CD4-positive, alpha-beta T cell (primary cell): ENCODE results near the gene CLIC5. TPM values are rescaled to one million over a fixed set of nuclear protein-coding genes. Genes with fewer than 3 reads are reported as not detected.
A peak's percentile ranks its signal among the peaks of the same experiment; 100 is the strongest.

ENCODE experiments used
- ATAC-seq: fragments of 200-7000 bp; cut with Tn5 transposase; one replicate; pipeline ENCODE4 v1.10.0; 2022; ENCODE audit warnings: mild to moderate bottlenecking; ENCODE audit not compliant: poor library complexity
- CTCF ChIA-PET: fragments of 350-600 bp; sonication (Branson Sonifier 250); formaldehyde crosslinking; loops from one replicate; lab custom pipeline; 2021; ENCODE audit warnings: antibody characterized with exemption, inconsistent platforms; lab: Charles Lee
- POLR2A ChIA-PET: fragments of 350-600 bp; sonication (Branson Sonifier 250); formaldehyde crosslinking; loops from one replicate; lab custom pipeline; 2021; ENCODE audit warnings: antibody characterized with exemption, inconsistent platforms; lab: Charles Lee
- DNase-seq, 14 experiments: peaks; one replicate each; pipeline ENCODE4 v3.0.0-alpha.2; 2013 to 2020; ENCODE audit warnings: mixed read lengths in 2 of 14
- H3K27ac ChIP-seq, 2 donors: one replicate each; pipeline versions ENCODE4 v1.5.1 to v1.7.0; 2013; ENCODE audit warnings: low read length in 2 of 2, low read depth in 1 of 2, mild to moderate bottlenecking in 1 of 2
- H3K27me3 ChIP-seq, 2 experiments: 1 replicate in 1 of 2; 2 replicates in 1 of 2; pipeline versions ENCODE4 v1.6.1 to v1.7.0; 2013; ENCODE audit warnings: low read length in 2 of 2, control low read depth in 1 of 2, mild to moderate bottlenecking in 1 of 2, moderate library complexity in 1 of 2; ENCODE audit not compliant: insufficient read depth in 2 of 2, control insufficient read depth in 1 of 2
- H3K36me3 ChIP-seq: one replicate; pipeline ENCODE4 v1.6.1; 2013; ENCODE audit warnings: low read length, control low read depth; ENCODE audit not compliant: insufficient read depth
- H3K4me1 ChIP-seq: one replicate; pipeline ENCODE4 v1.6.1; 2013; ENCODE audit warnings: low read length, control low read depth; ENCODE audit not compliant: insufficient read depth
- H3K4me3 ChIP-seq: one replicate; pipeline ENCODE4 v1.5.1; 2013; ENCODE audit warnings: mild to moderate bottlenecking, low read length, moderate library complexity
- H3K9me3 ChIP-seq, 2 experiments: 1 replicate in 1 of 2; 2 replicates in 1 of 2; pipeline versions ENCODE4 v1.6.1 to v1.7.0; 2013; ENCODE audit warnings: low read length in 2 of 2, mild to moderate bottlenecking in 2 of 2, control low read depth in 1 of 2, moderate library complexity in 1 of 2; ENCODE audit not compliant: control insufficient read depth in 1 of 2, insufficient read depth in 1 of 2
- H3K27ac Mint-ChIP-seq: one replicate; pipeline ENCODE4 v1.8.0; 2020; ENCODE audit warnings: mixed read lengths
- H3K27me3 Mint-ChIP-seq: one replicate; pipeline ENCODE4 v1.8.0; 2021; ENCODE audit warnings: mixed read lengths
- H3K36me3 Mint-ChIP-seq: one replicate; pipeline ENCODE4 v1.8.0; 2021; ENCODE audit warnings: low read depth, mixed read lengths
- H3K4me1 Mint-ChIP-seq: one replicate; pipeline ENCODE4 v1.8.0; 2021; ENCODE audit warnings: low read depth, mixed read lengths
- H3K4me3 Mint-ChIP-seq: one replicate; pipeline ENCODE4 v1.8.0; 2020; ENCODE audit warnings: mild to moderate bottlenecking, mixed read lengths
- H3K9me3 Mint-ChIP-seq: one replicate; pipeline ENCODE4 v1.8.0; 2020; ENCODE audit warnings: mixed read lengths
- intact Hi-C, 2 experiments: fragments of 100-400 bp; cut with DNase I in 1 of 2; cut with micrococcal nuclease in 1 of 2; formaldehyde crosslinking; loops; one replicate each; pipeline versions ENCODE4 v1.15.1 to v1.9.0; 2023 to 2025; cut with DNase I, micrococcal nuclease
- total RNA-seq, 174 experiments: library from RNA in 2 of 174; stranded (reverse) in 2 of 174; gene quantifications; one replicate each; pipeline ENCODE4 v1.2.3 and lab custom pipeline; 2021 to 2026
- TF ChIP-seq, protein P1 (sequence below): fragments of 200-600 bp; IDR thresholded peaks from one replicate; pipeline ENCODE4 v1.8.0; 2022; ENCODE audit warnings: antibody characterized with exemption, mild to moderate bottlenecking

Gene CLIC5
- total RNA-seq, 2 experiments from 2014 or later = 2.5 to 2.8 TPM

GRCh38 chr6:46012834-46013233, 2.8 kb downstream of the CLIC5 start:
- no peaks in the 10 kb centered on the region for H3K36me3 Mint-ChIP-seq
- peak overlapping the region; percentile 91 for H3K27ac Mint-ChIP-seq
- no peak for ATAC-seq
- intact Hi-C loops = loop anchor here (5.0 kb wide), 1 partner anchor 81 kb away; no protein-coding TSS in a partner anchor
- Histone ChIP-seq H3K27ac (peak overlapping the region; percentile 26 to 76), H3K27me3 (no peaks in the 10 kb centered on the region), H3K36me3 (no peaks in the 10 kb centered on the region), H3K4me3 (no peak overlapping the region), H3K4me1 (peaks cover 45% of the 10 kb centered on the region), H3K9me3 (no peaks in the 10 kb centered on the region)
- ChIA-PET POLR2A (interaction anchor here (1.7 kb wide), 1 partner anchor 13 kb away, joined by 4 read pairs; no protein-coding TSS in a partner anchor), CTCF (interaction anchor here (1.4 to 2.3 kb wide), 2 partner anchors 22 to 82 kb away, joined by 3 to 5 read pairs; no protein-coding TSS in a partner anchor)
- peaks cover 11% of the 10 kb centered on the region for H3K27me3 Mint-ChIP-seq
- TF ChIP-seq, protein P1, sequence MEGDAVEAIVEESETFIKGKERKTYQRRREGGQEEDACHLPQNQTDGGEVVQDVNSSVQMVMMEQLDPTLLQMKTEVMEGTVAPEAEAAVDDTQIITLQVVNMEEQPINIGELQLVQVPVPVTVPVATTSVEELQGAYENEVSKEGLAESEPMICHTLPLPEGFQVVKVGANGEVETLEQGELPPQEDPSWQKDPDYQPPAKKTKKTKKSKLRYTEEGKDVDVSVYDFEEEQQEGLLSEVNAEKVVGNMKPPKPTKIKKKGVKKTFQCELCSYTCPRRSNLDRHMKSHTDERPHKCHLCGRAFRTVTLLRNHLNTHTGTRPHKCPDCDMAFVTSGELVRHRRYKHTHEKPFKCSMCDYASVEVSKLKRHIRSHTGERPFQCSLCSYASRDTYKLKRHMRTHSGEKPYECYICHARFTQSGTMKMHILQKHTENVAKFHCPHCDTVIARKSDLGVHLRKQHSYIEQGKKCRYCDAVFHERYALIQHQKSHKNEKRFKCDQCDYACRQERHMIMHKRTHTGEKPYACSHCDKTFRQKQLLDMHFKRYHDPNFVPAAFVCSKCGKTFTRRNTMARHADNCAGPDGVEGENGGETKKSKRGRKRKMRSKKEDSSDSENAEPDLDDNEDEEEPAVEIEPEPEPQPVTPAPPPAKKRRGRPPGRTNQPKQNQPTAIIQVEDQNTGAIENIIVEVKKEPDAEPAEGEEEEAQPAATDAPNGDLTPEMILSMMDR = no peak
- DNase-seq = no peak
- peak overlapping the region; percentile 43 for H3K4me3 Mint-ChIP-seq
- no peaks in the 10 kb centered on the region for H3K9me3 Mint-ChIP-seq
- H3K4me1 Mint-ChIP-seq = peaks cover 61% of the 10 kb centered on the region

- Mint-ChIP-seq H3K4me3 (peak overlapping the region; percentile 62), H3K36me3 (no peaks in the 10 kb centered on the region), H3K9me3 (no peaks in the 10 kb centered on the region), H3K27ac (peak overlapping the region; percentile 91), H3K4me1 (peaks cover 54% of the 10 kb centered on the region), H3K27me3 (peaks cover 1% of the 10 kb centered on the region)
- POLR2A ChIA-PET = interaction anchor here (0.5 to 2.1 kb wide), 4 partner anchors 20 to 1504 kb away, joined by 3 to 4 read pairs (median 4); partner anchors contain the start of gene ENPP4
- TF ChIP-seq, protein P1 = no peak
- H3K9me3 ChIP-seq = no peaks in the 10 kb centered on the region
- H3K27ac ChIP-seq = peak overlapping the region; percentile 26 to 76
- CTCF ChIA-PET = interaction anchor here (2.3 kb wide), 1 partner anchor 81 kb away, joined by 5 read pairs; no protein-coding TSS in a partner anchor
- no peaks in the 10 kb centered on the region for H3K27me3 ChIP-seq
- H3K4me3 ChIP-seq = peak overlapping the region; percentile 27
- intact Hi-C loops = loop anchor here (5.0 kb wide), 1 partner anchor 79 kb away; no protein-coding TSS in a partner anchor
- peak; percentile 16 to 91 (median 56) for DNase-seq
- H3K36me3 ChIP-seq = no peaks in the 10 kb centered on the region
- H3K4me1 ChIP-seq = peaks cover 45% of the 10 kb centered on the region
- ATAC-seq = peak; percentile 85
Measured at GRCh38 chr6:46011188-46012085, 4.2 kb downstream of the CLIC5 start.

DNA sequence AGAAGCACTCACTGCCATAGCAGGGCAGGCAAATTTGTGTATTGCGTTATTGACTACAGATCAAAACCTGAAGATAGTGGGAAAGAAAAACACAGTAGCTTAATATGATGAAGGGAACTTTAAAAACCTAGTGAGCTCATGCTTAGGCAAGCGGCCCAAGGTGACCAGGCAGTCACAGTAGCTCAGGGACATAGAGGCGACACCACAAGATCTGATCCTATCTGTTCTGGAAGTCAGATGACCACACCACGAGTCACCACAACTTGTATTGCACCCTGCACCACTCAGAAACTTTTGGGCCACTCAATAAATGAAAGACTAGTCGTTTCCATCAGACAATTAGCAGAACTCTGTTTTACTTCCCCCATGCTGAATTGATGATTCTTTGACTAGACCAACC, 4.9 kb downstream of the CLIC5 start:
- Mint-ChIP-seq H3K4me1 (peaks cover 51% of the 10 kb centered on the region), H3K27ac (peak overlapping the region; percentile 91), H3K4me3 (peak overlapping the region; percentile 62), H3K9me3 (no peaks in the 10 kb centered on the region), H3K27me3 (no peaks in the 10 kb centered on the region), H3K36me3 (no peaks in the 10 kb centered on the region)
- ChIA-PET POLR2A (interaction anchor here (0.5 to 2.1 kb wide), 4 partner anchors 19 to 1505 kb away, joined by 3 to 4 read pairs (median 4); partner anchors contain the start of gene ENPP4), CTCF (interaction anchor here (2.3 kb wide), 1 partner anchor 80 kb away, joined by 5 read pairs; no protein-coding TSS in a partner anchor)
- no peak for ATAC-seq
- Histone ChIP-seq H3K27ac (peak overlapping the region; percentile 26 to 76), H3K36me3 (no peaks in the 10 kb centered on the region), H3K9me3 (no peaks in the 10 kb centered on the region), H3K4me3 (peak overlapping the region; percentile 27), H3K27me3 (no peaks in the 10 kb centered on the region), H3K4me1 (peaks cover 40% of the 10 kb centered on the region)
- peak in 1 of 14 experiments; percentile 12 for DNase-seq
- TF ChIP-seq, protein P1 = no peak
- intact Hi-C loops = loop anchor here (5.0 kb wide), 1 partner anchor 78 kb away; no protein-coding TSS in a partner anchor
